ENCODE data around the gene CD58.

The CD58 gene

GRCh38 chr1:116466810-116467557 is 103.8 kb downstream of the CD58 start:
- no peak for DNase-seq (ENCODE audit: low spot score)

GRCh38 chr1:116465845-116466685 is 104.8 kb downstream of the CD58 start:
- DNase-seq (ENCODE audit: low spot score), result no peak

- DNase-seq (ENCODE audit: low spot score), result no peak
Observed at GRCh38 chr1:116465477-116465844, 105.4 kb downstream of the CD58 start.
